HEK293 (cell line): Measurements from ENCODE around the gene NDUFB1.

ENCODE experiments used
- CTCF ChIP-seq: fragments of 450-650 bp; formaldehyde crosslinking; IDR thresholded peaks from 2 replicates; pipeline ENCODE4 v1.5.1; 2016; ENCODE audit warnings: missing biosample characterization, missing genetic modification characterization
- IKZF3 ChIP-seq: fragments of 450-650 bp; IDR thresholded peaks from 2 replicates; pipeline ENCODE4 v1.5.0; 2018; ENCODE audit warnings: missing biosample characterization, mild to moderate bottlenecking, missing genetic modification characterization, moderate library complexity
- KLF10 ChIP-seq: fragments of 450-650 bp; IDR thresholded peaks from 2 replicates; pipeline ENCODE4 v1.5.1; 2018; ENCODE audit warnings: missing biosample characterization, mild to moderate bottlenecking, missing genetic modification characterization
- KLF9 ChIP-seq: fragments of 450-650 bp; formaldehyde crosslinking; IDR thresholded peaks from 2 replicates; pipeline ENCODE4 v1.5.1; 2016; ENCODE audit warnings: missing biosample characterization, missing genetic modification characterization, low read depth
- REST ChIP-seq: fragments of 450-650 bp; formaldehyde crosslinking; IDR thresholded peaks from 2 replicates; pipeline ENCODE4 v1.5.1; 2016; ENCODE audit warnings: missing biosample characterization, missing genetic modification characterization
- YY1 ChIP-seq: fragments of 450-650 bp; formaldehyde crosslinking; IDR thresholded peaks from 2 replicates; pipeline ENCODE4 v1.5.1; 2018; ENCODE audit warnings: missing biosample characterization, missing genetic modification characterization
- ZNF132 ChIP-seq: fragments of 450-650 bp; formaldehyde crosslinking; IDR thresholded peaks from 2 replicates; pipeline ENCODE4 v1.5.1; 2017; ENCODE audit warnings: missing biosample characterization, missing genetic modification characterization, borderline replicate concordance
- ZNF174 ChIP-seq: fragments of 450-650 bp; formaldehyde crosslinking; IDR thresholded peaks from 2 replicates; pipeline ENCODE4 v1.5.0; 2017; ENCODE audit warnings: missing biosample characterization, mild to moderate bottlenecking, missing genetic modification characterization
- ZNF302 ChIP-seq: fragments of 450-650 bp; formaldehyde crosslinking; IDR thresholded peaks from 2 replicates; pipeline ENCODE4 v1.5.1; 2016; ENCODE audit warnings: missing biosample characterization, missing genetic modification characterization, low read depth

GRCh38 chr14:92109490-92109889 lies 12.0 kb downstream of the NDUFB1 start:
- TF ChIP-seq CTCF (tag by site-specific recombination) (no peak), ZNF302 (no peak), KLF9 (tag by site-specific recombination) (no peak), IKZF3 (tag by site-specific recombination) (no peak), KLF10 (tag by site-specific recombination) (no peak), YY1 (tag by site-specific recombination) (no peak), ZNF132 (tag by site-specific recombination) (no peak), REST (tag by site-specific recombination) (no peak), ZNF174 (no peak)
